Stimulated activated CD8-positive, alpha-beta memory T cell treated with anti-CD3 and anti-CD28 coated beads, Interleukin-2, amount 100 ng/mL, for 1 hour (primary cell): ENCODE data around the gene BMPR1B.
"Not testable (repeated sequence)": the region's sequence is repeated elsewhere in the genome, so short reads cannot be mapped to it uniquely, and the experiment has no call there.

ENCODE experiments used
- DNase-seq, 2 donors: peaks; one replicate each; pipeline ENCODE4 v3.0.0-alpha.2; 2020; ENCODE audit warnings: low read depth in 2 of 2

Gene BMPR1B

GRCh38 chr4:95142932-95143331 is 385.2 kb downstream of the BMPR1B start:
- DNase-seq: no peak

DNA sequence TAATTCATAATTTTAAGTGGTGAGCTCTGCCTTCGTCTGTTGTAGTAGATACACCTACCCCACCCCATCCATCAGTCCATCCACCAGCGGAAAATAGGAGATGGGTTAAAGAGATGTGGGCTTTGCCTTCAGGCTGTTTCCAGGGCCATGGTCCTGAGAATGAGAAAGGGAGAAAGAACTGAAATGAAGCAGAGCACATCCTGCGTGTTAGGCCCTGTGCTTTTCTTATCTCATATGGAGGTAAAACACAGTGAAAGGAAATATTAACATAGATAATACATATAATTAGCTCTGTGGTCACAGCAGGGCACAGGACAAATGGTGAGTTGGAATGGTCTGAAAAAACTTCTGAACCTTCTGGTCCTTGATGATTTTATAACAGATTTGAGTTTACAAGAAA is 393.5 kb downstream of the BMPR1B start:
- DNase-seq: no peak

GRCh38 chr4:95153182-95153581 is 395.4 kb downstream of the BMPR1B start:
- DNase-seq: no peak

GRCh38 chr4:95155759-95156451 is 398.1 kb downstream of the BMPR1B start:
- DNase-seq: no peak

GRCh38 chr4:95156452-95156765 is 398.7 kb downstream of the BMPR1B start:
- no peak for DNase-seq

DNA sequence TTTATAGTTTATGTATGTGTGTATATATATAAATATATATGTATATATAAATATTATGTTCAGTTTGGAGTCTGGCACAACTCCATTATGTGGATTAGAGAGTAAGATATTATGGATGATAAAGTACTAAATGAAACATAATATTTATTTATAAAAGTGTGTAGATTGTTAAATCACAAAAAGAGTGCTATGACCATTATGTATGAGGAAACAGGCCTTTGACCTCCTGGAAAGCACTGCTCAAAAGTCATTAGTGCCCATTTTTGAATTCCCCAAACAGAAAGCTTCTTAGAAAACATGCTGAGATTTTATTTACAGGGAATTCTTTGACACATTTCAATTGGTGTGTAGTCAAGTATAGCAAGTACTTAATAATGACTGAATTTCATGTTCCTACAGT is 399.8 kb downstream of the BMPR1B start:
- DNase-seq: no peak

DNA sequence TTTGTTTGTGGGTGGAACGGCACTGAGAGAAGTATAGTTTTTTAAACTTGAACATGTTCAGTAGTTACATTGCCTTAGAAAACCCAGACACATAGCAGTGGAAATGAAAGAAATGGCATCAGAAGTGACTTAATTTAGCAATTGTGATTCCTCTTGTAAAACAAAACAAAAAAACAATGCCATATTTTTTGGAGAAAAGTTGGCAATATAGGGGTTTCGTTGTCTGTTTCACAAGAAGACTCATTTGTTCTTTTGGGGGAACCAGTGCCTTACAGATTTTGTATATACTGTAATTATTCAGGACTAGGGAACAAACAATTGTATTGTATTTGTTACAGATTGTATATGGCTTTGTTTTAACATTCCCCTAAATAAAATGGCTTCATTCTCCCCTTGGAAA is 400.3 kb downstream of the BMPR1B start:
- DNase-seq: no peak

DNA sequence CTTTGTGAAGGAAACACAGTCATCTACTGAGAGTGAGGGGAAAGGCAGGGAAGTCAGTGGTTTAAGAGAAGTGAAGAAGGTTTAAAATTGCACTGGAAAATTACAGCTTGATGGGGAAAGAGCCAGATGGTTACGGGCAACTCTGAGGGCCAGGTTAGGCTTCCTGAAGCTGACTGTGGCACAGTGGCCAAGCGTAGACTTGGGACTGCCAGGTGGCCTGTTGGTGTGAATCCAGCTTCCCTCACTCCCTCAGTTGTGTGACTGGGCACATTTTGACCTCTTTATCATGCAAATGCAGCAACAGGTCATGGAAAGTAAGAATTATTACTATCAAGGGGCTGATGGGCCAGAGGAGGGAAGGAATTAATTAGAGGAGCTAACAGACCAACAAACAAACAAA is 400.9 kb downstream of the BMPR1B start:
- no peak for DNase-seq

GRCh38 chr4:95159384-95159783 is 401.6 kb downstream of the BMPR1B start:
- DNase-seq: no peak

GRCh38 chr4:95161781-95162469 is 404.2 kb downstream of the BMPR1B start:
- no peak for DNase-seq

DNA sequence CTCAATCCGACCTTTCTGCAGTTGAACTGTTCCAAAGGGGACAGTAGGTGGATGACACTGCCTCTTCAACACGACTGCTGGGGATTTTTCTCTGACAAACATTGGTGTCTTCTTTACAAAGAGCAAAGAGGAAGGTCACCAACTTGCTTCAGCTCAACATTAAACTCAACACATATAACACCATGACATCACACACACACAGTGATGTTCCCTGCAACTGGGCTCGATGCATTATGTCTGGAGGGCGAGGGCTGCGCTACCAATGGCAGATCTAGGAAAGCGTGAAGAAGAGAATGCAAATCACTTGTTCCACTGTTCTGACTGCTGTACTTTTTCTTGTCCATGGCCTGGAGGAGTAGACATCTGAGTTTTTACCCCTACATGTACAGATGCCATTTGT is 405.1 kb downstream of the BMPR1B start:
- no peak for DNase-seq

DNA sequence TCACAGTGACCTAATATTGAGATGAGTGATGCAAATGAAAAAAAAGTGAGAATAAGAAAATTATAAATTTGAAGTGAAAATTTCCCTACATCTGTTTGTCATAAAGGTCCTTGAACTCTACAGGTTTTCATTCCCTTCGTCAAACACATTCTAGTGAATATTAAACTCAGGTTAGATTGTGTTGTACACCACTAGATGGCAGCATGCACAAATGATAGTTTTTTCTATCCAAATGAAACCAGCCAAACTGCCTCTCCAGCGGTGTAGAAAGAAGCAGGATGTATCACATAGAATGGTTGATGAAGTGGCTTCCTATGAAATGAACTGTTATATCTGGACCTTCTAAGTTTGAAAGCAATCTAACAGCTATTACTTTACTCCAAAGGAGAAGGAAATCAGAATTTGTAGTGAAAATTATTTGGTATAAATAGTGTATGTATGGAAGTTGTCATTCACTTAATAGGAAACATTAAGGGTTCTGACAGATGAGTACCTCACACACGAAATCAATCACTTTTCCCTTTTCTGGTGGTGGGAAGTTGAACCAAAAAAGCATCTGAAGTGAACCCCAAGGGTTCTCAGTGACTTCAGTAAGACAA is 408.3 kb downstream of the BMPR1B start:
- no peak for DNase-seq

GRCh38 chr4:95167805-95168204 is 410.1 kb downstream of the BMPR1B start:
- DNase-seq: no peak

- no peak for DNase-seq
Observed at GRCh38 chr4:95170176-95170575, 412.4 kb downstream of the BMPR1B start.

DNA sequence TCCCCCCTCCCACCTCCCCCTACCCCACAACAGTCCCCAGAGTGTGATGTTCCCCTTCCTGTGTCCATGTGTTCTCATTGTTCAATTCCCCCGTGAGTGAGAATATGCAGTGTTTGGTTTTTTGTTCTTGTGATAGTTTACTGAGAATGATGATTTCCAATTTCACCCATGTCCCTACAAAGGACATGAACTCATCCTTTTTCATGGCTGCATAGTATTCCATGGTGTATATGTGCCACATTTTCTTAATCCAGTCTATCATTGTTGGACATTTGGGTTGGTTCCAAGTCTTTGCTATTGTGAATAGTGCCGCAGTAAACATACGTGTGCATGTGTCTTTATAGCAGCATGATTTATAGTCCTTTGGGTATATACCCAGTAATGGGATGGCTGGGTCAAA is 413.6 kb downstream of the BMPR1B start:
- not testable (repeated sequence) for DNase-seq

GRCh38 chr4:95178938-95179337 is 421.2 kb downstream of the BMPR1B start:
- no peak for DNase-seq

GRCh38 chr4:95180531-95181242 is 422.9 kb downstream of the BMPR1B start:
- no peak for DNase-seq

GRCh38 chr4:95181243-95181995 is 423.7 kb downstream of the BMPR1B start:
- DNase-seq: no peak

- no peak for DNase-seq
Observed at GRCh38 chr4:95181996-95182306, 424.2 kb downstream of the BMPR1B start.

GRCh38 chr4:95183656-95184408 is 426.1 kb downstream of the BMPR1B start:
- no peak for DNase-seq

DNA sequence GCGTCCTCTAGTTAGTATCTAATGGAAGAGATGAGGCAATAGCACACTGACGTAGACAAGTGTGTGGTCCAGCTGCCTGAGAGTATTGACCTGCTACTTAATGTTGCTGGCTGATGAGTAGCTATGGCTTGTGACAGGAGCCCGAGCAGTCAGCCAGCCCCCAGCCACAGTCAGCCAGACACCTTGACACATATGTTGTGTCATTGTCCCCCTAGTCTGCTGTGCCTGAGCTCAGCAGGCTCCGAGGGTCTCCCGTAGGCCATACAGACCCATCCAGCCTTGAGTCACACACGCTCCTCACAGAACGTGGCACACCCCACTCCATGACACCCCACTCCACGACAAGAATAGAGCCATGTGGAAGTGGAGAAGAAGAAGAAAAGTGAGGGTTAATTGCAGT is 428.9 kb downstream of the BMPR1B start:
- no peak for DNase-seq
